Stimulated activated CD4-positive, alpha-beta T cell treated with anti-CD3 and anti-CD28 coated beads, Interleukin-4, amount 100 ng/mL, for 4 hours (primary cell): Measurements from ENCODE around the gene B2M.
"Not testable (repeated sequence)": the region's sequence is repeated elsewhere in the genome, so short reads cannot be mapped to it uniquely, and the experiment has no call there.

Source experiments
- DNase-seq, 2 experiments: peaks; one replicate each; pipeline ENCODE4 v3.0.0-alpha.2; 2020

Gene B2M

DNA sequence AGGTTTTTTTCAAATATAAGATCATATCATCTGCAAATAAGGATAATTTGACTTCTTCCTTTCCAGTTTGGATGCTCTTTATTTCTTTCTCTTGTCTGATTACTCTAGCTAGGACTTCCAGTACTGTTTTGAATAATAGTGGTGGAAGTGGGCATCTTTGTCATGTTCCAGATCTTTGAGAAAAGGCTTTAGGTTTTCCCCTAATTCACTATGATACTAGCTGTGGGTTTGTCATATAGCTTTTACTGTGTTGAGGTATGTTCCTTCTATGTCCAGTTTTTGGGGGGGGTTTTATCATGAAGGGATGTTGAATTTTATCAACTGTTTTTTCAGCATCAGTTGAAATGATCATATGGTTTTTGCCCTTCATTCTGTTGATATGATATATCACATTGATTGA is 10.6 kb upstream of the B2M start:
- not testable (repeated sequence) for DNase-seq

GRCh38 chr15:44705986-44706385 is 5.3 kb upstream of the B2M start:
- no peak for DNase-seq

GRCh38 chr15:44706401-44706800 is 4.9 kb upstream of the B2M start:
- DNase-seq: no peak

- no peak for DNase-seq
Measured at GRCh38 chr15:44706946-44707636, 4.2 kb upstream of the B2M start.

DNA sequence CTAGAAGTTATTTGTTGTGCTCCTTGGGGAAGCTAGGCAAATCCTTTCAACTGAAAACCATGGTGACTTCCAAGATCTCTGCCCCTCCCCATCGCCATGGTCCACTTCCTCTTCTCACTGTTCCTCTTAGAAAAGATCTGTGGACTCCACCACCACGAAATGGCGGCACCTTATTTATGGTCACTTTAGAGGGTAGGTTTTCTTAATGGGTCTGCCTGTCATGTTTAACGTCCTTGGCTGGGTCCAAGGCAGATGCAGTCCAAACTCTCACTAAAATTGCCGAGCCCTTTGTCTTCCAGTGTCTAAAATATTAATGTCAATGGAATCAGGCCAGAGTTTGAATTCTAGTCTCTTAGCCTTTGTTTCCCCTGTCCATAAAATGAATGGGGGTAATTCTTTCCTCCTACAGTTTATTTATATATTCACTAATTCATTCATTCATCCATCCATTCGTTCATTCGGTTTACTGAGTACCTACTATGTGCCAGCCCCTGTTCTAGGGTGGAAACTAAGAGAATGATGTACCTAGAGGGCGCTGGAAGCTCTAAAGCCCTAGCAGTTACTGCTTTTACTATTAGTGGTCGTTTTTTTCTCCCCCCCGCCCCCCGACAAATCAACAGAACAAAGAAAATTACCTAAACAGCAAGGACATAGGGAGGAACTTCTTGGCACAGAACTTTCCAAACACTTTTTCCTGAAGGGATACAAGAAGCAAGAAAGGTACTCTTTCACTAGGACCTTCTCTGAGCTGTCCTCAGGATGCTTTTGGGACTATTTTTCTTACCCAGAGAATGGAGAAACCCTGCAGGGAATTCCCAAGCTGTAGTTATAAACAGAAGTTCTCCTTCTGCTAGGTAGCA is 851 bp upstream of the B2M start:
- peak in 1 of 2 experiments; percentile 35 for DNase-seq

- DNase-seq: peak; percentile 56 to 62
Measured at GRCh38 chr15:44711743-44712345, 527 bp downstream of the B2M start.

DNA sequence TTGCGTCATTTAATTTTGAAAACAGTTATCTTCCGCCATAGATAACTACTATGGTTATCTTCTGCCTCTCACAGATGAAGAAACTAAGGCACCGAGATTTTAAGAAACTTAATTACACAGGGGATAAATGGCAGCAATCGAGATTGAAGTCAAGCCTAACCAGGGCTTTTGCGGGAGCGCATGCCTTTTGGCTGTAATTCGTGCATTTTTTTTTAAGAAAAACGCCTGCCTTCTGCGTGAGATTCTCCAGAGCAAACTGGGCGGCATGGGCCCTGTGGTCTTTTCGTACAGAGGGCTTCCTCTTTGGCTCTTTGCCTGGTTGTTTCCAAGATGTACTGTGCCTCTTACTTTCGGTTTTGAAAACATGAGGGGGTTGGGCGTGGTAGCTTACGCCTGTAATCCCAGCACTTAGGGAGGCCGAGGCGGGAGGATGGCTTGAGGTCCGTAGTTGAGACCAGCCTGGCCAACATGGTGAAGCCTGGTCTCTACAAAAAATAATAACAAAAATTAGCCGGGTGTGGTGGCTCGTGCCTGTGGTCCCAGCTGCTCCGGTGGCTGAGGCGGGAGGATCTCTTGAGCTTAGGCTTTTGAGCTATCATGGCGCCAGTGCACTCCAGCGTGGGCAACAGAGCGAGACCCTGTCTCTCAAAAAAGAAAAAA is 1.2 kb downstream of the B2M start:
- DNase-seq: peak; percentile 52 to 69

DNA sequence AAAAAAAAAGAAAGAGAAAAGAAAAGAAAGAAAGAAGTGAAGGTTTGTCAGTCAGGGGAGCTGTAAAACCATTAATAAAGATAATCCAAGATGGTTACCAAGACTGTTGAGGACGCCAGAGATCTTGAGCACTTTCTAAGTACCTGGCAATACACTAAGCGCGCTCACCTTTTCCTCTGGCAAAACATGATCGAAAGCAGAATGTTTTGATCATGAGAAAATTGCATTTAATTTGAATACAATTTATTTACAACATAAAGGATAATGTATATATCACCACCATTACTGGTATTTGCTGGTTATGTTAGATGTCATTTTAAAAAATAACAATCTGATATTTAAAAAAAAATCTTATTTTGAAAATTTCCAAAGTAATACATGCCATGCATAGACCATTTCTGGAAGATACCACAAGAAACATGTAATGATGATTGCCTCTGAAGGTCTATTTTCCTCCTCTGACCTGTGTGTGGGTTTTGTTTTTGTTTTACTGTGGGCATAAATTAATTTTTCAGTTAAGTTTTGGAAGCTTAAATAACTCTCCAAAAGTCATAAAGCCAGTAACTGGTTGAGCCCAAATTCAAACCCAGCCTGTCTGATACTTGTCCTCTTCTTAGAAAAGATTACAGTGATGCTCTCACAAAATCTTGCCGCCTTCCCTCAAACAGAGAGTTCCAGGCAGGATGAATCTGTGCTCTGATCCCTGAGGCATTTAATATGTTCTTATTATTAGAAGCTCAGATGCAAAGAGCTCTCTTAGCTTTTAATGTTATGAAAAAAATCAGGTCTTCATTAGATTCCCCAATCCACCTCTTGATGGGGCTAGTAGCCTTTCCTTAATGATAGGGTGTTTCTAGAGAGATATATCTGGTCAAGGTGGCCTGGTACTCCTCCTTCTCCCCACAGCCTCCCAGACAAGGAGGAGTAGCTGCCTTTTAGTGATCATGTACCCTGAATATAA is 2.0 kb downstream of the B2M start:
- no peak for DNase-seq

DNA sequence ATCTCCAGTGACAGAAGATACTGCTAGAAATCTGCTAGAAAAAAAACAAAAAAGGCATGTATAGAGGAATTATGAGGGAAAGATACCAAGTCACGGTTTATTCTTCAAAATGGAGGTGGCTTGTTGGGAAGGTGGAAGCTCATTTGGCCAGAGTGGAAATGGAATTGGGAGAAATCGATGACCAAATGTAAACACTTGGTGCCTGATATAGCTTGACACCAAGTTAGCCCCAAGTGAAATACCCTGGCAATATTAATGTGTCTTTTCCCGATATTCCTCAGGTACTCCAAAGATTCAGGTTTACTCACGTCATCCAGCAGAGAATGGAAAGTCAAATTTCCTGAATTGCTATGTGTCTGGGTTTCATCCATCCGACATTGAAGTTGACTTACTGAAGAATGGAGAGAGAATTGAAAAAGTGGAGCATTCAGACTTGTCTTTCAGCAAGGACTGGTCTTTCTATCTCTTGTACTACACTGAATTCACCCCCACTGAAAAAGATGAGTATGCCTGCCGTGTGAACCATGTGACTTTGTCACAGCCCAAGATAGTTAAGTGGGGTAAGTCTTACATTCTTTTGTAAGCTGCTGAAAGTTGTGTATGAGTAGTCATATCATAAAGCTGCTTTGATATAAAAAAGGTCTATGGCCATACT is 4.0 kb downstream of the B2M start:
- no peak for DNase-seq

GRCh38 chr15:44715797-44716334 is 4.5 kb downstream of the B2M start:
- no peak for DNase-seq

DNA sequence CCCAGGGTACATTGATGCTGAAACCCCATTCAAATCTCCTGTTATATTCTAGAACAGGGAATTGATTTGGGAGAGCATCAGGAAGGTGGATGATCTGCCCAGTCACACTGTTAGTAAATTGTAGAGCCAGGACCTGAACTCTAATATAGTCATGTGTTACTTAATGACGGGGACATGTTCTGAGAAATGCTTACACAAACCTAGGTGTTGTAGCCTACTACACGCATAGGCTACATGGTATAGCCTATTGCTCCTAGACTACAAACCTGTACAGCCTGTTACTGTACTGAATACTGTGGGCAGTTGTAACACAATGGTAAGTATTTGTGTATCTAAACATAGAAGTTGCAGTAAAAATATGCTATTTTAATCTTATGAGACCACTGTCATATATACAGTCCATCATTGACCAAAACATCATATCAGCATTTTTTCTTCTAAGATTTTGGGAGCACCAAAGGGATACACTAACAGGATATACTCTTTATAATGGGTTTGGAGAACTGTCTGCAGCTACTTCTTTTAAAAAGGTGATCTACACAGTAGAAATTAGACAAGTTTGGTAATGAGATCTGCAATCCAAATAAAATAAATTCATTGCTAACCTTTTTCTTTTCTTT is 5.8 kb downstream of the B2M start:
- no peak for DNase-seq

GRCh38 chr15:44718180-44718926 is 7.0 kb downstream of the B2M start:
- no peak for DNase-seq

DNA sequence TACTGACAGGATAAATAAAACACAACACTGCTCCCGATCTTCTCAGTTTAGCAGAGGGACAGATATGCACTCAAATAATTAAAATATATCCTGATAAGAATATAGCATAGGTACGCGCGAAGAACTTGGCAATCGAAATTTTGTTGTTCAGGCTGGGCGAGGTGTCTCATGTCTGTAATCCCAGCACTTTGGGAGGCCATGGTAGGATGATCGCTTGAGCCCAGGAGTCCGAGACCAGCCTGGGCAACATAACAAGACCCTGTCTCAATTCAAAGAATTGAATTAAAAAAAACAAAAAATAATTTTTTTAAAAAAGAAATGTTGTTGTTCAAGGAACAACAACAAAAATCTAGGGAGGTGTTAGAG is 7.6 kb downstream of the B2M start:
- DNase-seq: no peak

GRCh38 chr15:44719293-44719999 is 8.1 kb downstream of the B2M start:
- peak; percentile 51 to 56 for DNase-seq

GRCh38 chr15:44720000-44720435 is 8.7 kb downstream of the B2M start:
- not testable (repeated sequence) for DNase-seq

- no peak for DNase-seq
Measured at GRCh38 chr15:44720460-44721176, 9.3 kb downstream of the B2M start.

- DNase-seq: no peak
Measured at GRCh38 chr15:44722011-44722410, 10.7 kb downstream of the B2M start.

DNA sequence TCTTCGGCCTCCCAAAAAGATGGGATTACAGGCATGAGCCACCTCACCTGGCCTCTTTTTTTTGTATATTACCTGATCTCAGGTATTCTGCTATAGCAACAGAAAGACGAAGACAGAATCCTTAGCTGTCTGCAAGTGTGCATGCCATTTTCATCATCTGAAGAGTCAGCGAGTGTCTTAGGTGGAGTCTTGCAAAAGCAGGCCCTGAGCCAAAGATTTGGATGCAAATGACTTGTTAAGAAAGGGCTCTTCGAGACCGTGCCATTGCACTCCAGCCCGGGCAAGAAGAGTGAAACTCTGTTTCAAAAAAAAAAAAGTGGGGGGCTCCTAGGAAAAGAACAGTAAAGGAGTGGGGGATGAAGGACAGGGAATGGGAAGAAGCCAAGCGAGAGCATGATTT is 14.8 kb downstream of the B2M start:
- DNase-seq: no peak
